Measurements from ENCODE around the gene TCEAL2.
"Not testable (repeated sequence)": the region's sequence is repeated elsewhere in the genome, so short reads cannot be mapped to it uniquely, and the experiment has no call there.

- not testable (repeated sequence) for TF ChIP-seq REST (IDR thresholded peaks at IDR 0.05; ENCODE audit: borderline replicate concordance); CTCF (IDR thresholded peaks at IDR 0.05; ENCODE audit: poor library complexity, severe bottlenecking); EP300 (conservative IDR thresholded peaks at IDR 0.05; ENCODE audit: poor library complexity, severe bottlenecking); SMC3 (conservative IDR thresholded peaks at IDR 0.05; ENCODE audit: poor library complexity); POLR2AphosphoS5 (IDR thresholded peaks at IDR 0.05); EZH2 (IDR thresholded peaks at IDR 0.05; ENCODE audit: borderline replicate concordance, insufficient read depth, low read length, poor library complexity, severe bottlenecking); TAF1 (IDR thresholded peaks at IDR 0.05; ENCODE audit: low read depth); MXI1 (conservative IDR thresholded peaks at IDR 0.05; ENCODE audit: poor library complexity, severe bottlenecking); RAD21 (conservative IDR thresholded peaks at IDR 0.05)
Measured at GRCh38 chrX:102140876-102141275, 15.4 kb downstream of the TCEAL2 start.
